Brain pericyte (primary cell): ENCODE data around the gene UQCRH.
A peak's percentile ranks its signal among the peaks of the same experiment; 100 is the strongest.
"Not testable (repeated sequence)": the region's sequence is repeated elsewhere in the genome, so short reads cannot be mapped to it uniquely, and the experiment has no call there.

Source experiments
- DNase-seq: peaks from one replicate; pipeline ENCODE4 v3.0.0-alpha.2; 2012; ENCODE audit warnings: low read depth, low spot score

UQCRH gene

GRCh38 chr1:46300673-46301405, 2.7 kb upstream of the UQCRH start:
- no peak for DNase-seq

DNA sequence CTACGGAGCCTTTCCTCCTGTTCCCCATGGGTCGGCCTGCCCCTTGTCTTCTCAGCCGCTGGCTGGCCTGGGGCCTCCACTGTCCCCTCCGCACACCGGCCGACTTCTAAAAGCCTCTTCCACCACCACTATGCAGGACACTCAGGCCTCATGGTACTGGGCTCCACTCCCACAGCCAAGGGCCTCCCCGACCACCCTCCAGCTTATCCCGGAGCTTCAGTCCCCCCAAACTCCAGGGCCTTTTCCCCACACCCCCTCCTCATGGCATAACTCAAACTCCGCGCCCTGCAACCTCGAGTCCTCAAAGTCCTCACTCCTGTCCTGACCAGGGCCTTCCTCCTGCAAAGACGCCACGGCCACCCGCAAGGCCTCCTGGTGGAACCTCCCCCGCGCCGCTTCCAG, 2.1 kb upstream of the UQCRH start:
- peak; percentile 3 for DNase-seq

GRCh38 chr1:46301808-46302640, 1.5 kb upstream of the UQCRH start:
- DNase-seq = peak; percentile 30

DNA sequence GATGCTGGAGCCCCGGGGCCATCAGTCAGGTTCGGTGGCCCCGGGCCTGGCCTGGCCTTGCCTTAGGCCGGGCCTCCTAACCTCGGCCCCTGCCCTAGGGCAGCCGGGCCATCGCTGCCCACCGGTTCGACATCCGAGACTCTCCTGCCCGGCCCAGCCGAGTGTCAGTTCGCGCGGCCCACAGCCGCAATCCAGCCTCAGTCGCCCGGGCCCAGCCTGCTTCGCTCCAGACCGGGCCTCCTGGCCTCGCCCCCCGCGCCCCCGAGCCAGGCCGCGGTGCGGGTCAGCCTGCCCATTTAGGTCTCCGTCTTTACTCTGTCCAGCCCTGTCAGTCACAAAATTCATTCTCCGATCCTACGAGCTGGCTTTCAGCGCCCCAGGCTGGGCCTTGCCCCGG, 859 bp upstream of the UQCRH start:
- DNase-seq = no peak

DNA sequence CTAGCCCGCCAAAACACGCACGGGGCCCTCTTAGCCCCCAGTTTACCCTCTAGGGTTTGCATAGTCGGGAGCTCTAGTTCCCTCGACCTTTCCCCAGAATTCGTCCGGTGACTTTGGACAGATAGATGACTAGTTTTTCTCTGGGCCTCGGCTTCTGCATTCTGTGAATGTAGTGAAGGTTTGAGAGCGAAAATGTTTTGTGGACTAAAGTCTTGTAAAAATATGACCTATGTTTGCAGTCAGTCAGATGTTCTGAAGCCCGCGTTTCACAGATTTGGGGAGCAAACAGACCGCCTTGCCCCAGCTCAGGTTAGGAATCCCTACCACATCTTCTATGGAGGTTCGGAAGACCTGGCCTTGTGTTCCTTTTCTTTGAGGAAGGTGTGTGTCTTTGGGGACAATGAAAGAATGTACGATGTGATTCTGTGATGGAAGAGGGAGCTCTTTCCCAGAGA, 401 bp downstream of the UQCRH start:
- DNase-seq = no peak

DNA sequence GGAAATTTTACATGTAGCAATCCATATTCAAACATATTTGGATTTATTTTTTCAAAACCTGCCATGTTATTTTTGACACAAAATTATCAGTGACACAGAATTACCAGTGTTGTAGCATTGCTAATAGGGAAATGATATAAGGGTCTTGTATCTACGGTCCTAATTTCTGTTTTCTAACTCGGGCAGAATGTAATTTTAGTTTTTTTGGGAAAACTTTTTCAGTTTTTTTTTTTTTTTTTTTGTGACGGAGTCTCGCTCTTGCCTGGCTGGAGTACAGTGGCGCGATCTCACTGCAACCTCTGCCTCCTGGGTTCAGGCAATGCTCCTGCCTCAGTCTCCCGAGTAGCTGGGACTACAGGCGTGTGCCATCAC, 2.6 kb downstream of the UQCRH start:
- DNase-seq = no peak

GRCh38 chr1:46309401-46310159, 6.1 kb downstream of the UQCRH start:
- DNase-seq = no peak

DNA sequence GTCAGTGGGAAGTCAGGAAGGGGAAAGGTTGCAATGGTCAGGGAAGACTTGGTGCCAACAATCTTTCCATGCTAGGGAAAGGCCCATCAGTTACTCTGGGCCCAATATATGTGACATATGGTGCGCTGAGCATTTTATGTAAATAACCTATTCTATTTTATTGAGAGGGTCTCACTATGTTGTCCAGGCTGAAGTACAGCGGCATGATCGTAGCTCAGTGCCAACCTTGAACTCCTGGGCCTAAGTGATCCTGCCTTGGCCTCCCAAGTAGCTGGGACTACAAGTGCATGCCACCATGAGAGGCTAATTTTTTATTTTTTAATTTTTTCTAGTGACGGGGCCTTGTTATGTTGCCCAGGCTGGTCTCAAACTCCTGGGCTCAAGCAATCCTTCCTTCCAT, 6.8 kb downstream of the UQCRH start:
- DNase-seq = no peak

DNA sequence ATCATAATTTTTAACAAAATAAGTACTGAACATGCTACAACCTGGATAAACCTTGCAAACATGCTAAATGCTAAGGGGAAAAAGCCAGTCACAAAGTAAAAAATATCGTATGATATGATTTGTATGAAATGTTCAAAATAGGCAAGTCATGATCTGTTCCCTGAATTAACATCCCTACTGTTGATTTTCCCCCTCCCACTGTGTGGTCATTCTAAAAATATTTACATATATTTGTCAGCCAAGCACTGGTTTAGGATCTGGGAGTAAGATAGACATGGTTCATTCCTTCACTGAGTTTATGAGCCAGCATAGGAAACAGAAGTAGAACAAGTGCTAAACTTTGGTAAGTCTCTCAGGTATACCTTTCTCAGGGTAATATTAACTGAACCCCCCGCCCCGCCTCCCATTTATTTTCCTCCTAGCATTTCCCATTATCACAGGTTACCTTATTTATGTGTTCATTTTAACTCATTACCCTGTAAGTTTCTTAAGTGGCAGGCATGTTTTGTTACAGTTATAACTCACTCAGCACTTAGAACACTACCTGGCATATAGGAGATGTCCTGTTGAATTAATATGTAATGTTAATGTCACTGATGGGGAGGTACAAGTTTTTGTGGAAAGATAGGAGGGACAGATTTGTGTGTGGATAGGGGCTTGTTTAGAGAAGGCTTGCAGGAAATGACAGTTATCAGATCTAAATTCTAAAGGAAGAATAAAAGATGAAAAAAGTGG, 12.3 kb downstream of the UQCRH start:
- DNase-seq = no peak

- DNase-seq = no peak
These were observed 13.8 kb downstream of the UQCRH start for GRCh38 chr1:46317323-46317722.

DNA sequence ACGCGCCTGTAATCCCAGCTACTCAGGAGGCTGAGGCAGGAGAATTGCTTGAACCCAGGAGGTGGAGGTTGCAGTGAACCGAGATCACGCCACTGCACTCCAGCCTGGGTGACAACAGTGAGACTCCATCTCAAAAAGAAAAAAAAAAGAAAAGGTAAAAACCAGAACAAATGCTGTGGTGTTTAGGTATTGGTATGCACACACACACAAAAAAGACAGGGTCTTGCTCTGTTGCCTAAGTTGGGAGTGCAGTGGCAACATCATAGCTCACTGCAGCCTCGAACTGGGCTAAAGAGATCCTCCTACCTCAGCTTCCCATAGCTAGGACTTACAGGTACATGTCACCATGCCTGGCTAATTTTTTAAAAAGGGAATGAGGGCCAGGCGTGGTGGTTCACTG, 15.8 kb downstream of the UQCRH start:
- DNase-seq = not testable (repeated sequence)

GRCh38 chr1:46319960-46320914, 16.7 kb downstream of the UQCRH start:
- not testable (repeated sequence) for DNase-seq

DNA sequence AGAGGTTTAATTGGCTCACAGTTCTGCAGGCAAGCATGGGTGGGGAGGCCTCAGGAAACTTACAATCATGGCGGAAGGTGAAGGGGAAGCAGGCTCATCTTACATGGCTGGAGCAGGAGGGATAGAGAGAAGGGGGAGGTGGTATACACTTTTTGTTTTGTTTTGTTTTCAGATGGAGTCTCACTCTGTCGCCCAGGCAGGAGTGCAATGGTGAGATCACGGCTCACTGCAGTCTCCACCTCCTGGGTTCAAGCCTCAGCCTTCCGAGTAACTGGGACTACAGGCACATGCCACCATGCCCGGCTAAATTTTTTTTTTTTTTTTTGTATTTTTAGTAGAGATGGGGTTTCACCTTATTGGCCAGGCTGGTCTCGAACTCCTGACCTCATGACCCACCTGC, 18.7 kb downstream of the UQCRH start:
- not testable (repeated sequence) for DNase-seq

GRCh38 chr1:46325285-46326076, 22.0 kb downstream of the UQCRH start:
- DNase-seq = not testable (repeated sequence)

- not testable (repeated sequence) for DNase-seq
These were observed 24.7 kb downstream of the UQCRH start for GRCh38 chr1:46328182-46328581.

- DNase-seq = not testable (repeated sequence)
These were observed 26.3 kb downstream of the UQCRH start for GRCh38 chr1:46329807-46330206.

- not testable (repeated sequence) for DNase-seq
These were observed 26.9 kb downstream of the UQCRH start for GRCh38 chr1:46330381-46330780.

DNA sequence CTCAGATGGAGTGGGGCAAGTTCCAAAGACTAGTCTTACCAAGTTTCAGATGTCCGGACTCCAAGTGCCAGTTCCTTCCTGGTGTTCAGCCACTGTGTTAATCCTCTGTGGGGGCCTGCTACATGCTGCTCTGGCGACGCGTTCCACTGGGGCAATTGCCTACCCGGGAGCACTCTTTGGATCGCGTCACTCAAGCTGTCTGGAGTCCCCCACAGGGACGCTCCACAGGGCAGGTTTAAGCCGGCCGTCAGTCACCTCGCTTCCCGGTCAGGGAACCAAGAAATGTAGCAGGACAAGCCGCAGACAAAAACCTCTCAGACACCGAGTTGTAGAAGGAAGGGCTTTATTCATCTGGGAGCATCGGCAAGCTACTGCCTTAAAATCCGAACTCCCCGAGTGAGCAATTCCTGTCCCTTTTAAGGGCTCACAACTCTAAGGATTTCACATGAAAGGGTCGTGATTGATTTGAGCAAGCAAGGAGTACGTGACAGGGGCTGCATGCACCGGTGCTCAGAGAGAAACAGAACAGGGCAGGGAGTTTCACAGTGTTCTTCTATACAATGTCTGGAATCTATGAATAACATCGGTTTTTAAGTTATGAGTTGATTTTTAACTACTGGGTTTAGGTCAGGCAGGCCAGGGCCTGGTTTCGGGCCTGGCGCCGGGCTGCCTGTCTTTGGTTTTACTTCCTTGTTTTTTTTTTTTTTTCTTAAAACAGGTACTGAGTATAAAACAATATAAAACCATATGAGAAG, 28.5 kb downstream of the UQCRH start:
- not testable (repeated sequence) for DNase-seq
